ENCODE data around the gene SPIN4.
"Not testable (repeated sequence)": the region's sequence is repeated elsewhere in the genome, so short reads cannot be mapped to it uniquely, and the experiment has no call there.

The SPIN4 gene

GRCh38 chrX:63350941-63351616 lies at the start of gene SPIN4:
TSS of gene SPIN4 (minus strand) at chrX:63351332. CDS start at chrX:63350819, 513 bp downstream.
- DNase-seq = peak; percentile 76 to 88

- DNase-seq = no peak
Observed at GRCh38 chrX:63400340-63400739, 49.2 kb upstream of the SPIN4 start.

DNA sequence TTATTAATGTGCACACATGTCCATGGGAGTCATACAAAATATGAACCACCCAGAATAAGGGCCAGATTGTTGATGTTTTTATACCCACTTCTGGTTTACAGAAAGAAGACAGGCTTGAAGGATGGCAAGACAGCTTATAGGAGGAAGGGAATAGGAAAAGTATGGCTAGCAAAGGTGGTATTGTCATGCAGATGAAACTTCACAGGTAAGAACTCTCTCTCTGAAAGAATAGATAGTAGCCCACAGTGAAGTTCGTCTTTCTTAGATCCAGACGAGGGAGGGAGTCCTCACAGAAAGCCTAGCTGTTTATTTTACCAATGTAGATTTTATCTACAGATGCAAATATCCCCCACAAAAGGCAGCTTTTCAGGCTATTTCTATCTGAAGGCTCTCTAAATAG lies 43.7 kb upstream of the SPIN4 start:
- DNase-seq = no peak

- not testable (repeated sequence) for DNase-seq
Observed at GRCh38 chrX:63393094-63393493, 42.0 kb upstream of the SPIN4 start.

- no peak for DNase-seq
Observed at GRCh38 chrX:63387411-63387810, 36.3 kb upstream of the SPIN4 start.

DNA sequence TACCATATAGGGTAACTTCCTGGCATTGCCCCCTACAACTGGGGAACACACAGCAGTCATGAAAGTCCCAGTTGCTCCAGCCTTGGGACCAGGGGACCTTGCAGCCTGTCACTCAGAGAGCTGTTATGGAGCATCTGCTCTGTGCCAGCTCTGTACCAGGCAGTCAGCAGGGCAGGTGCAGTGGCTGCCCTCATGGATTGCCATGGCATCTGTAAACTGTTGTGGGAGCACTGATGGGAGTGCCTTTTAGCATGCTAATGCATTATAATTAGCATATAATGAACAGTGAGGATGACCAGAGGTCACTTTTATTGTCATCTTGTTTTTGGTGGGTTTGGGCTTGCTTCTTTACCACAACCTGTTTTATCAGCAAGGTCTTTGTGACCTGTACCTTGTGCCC lies 33.1 kb upstream of the SPIN4 start:
- DNase-seq = not testable (repeated sequence)

DNA sequence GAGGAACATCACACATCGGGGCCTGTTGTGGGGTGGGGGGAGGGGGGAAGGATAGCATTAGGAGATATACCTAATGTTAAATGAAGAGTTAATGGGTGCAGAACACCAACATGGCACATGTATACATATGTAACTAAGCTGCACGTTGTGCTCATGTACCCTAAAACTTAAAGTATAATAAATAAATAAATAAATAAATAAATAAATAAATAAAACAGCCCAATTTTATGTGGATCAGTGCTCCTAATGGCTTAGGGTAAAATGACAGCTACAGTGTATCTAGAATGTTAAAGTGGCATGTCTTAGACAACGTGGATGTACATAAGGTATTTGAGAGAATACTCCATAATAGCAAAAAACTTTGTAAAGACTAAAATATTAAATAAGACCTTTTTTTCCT lies 21.9 kb upstream of the SPIN4 start:
- not testable (repeated sequence) for DNase-seq

- DNase-seq = not testable (repeated sequence)
Observed at GRCh38 chrX:63367699-63368098, 16.6 kb upstream of the SPIN4 start.

GRCh38 chrX:63363788-63364187 lies 12.7 kb upstream of the SPIN4 start:
- DNase-seq = no peak

DNA sequence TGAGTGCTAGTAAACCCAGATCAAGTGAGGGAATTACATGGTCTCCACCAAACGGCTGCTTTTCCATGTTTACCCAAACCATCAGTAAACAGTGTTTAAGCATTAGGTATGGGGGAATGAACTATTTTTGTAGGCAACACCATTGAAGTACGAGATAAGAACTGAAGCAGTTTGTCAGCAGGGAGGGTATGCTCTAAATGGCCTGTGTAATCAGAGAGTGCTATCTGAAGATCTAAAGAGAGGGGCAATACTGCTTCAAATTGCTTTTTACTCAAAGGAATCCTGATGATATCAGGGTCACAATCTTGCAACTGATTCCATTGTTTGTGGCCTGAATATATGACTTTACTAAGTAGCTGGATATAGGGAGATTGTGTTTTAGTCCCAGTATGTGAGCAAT lies 10.4 kb upstream of the SPIN4 start:
- DNase-seq = no peak

- no peak for DNase-seq
Observed at GRCh38 chrX:63354484-63354883, 3.4 kb upstream of the SPIN4 start.

DNA sequence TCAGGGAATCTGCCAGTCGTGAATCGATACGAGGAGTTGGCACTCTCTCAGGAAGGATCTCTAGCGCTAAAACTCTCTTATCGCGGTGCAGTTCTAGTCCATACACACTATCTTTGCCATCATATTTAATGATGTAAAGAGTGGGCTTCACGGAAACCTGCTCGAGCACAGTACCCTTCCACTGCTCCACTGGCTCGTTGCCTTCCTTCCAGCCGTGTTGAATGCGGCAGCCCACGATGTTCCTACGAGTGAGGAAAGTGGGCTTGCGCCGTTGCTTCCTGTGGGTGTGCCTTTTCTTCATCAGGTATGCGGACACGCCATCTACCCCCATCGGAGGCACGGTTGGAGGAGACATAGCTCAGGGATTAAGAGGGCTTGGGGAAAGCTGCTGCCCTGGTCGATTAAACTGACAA lies 661 bp downstream of the SPIN4 start:
- peak in 1 of 2 experiments; percentile 30 for DNase-seq

- DNase-seq = peak in 1 of 2 experiments; percentile 7
Observed at GRCh38 chrX:63349307-63349706, 1.8 kb downstream of the SPIN4 start.

- DNase-seq = no peak
Observed at GRCh38 chrX:63330681-63331080, 20.5 kb downstream of the SPIN4 start.

DNA sequence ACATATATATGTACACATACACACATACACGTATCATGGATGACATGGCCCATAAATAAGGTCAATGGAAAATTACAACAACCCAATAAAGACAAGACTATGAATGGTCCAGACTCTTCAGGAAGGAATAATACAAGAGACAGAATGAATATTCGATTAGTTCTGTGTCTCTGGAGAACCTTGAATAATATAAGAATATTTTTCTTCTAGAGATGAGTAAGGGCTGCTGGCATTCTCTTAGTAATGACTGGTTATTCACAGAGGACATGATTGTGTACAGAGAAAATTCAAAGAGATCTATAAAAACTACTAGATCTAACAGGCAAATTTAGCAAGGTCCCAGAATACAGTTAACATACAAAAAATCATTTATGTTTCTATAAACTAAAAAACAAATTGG lies 23.3 kb downstream of the SPIN4 start:
- DNase-seq = no peak

DNA sequence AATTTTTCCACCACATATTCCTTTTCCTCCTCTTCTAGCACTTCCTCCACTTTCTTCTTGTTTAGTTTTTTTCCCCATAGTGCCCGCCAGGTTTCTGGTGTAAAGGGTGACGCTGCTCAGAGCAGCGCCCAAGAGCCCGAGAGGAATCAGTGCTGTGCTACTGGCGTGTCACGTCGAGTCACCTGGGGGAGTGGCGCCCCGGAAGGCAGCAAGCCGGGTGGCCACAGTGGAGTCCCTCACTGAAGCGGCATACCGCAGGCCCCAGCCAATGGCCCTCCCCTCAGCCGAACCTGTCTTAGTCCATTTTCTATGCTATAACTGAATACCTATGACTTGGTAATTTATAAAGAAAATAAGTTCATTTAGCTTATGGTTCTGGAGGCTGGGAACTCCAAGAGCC lies 51.5 kb downstream of the SPIN4 start:
- DNase-seq = no peak

Measured in Kasumi-1 (cell line).